ENCODE results near the gene NELL2.
"Not testable (repeated sequence)": the region's sequence is repeated elsewhere in the genome, so short reads cannot be mapped to it uniquely, and the experiment has no call there.

NELL2 gene

GRCh38 chr12:44694017-44694416, 182.1 kb downstream of the NELL2 start:
- no peak for DNase-seq (ENCODE audit: low read depth in 2 of 2)

- DNase-seq (ENCODE audit: low read depth in 2 of 2) = no peak
Measured at GRCh38 chr12:44689587-44689986, 186.5 kb downstream of the NELL2 start.

- DNase-seq (ENCODE audit: low read depth in 2 of 2) = not testable (repeated sequence)
Measured at GRCh38 chr12:44686821-44687432, 189.2 kb downstream of the NELL2 start.

- DNase-seq (ENCODE audit: low read depth in 2 of 2) = no peak
Measured at GRCh38 chr12:44677724-44678123, 198.4 kb downstream of the NELL2 start.

- no peak for DNase-seq (ENCODE audit: low read depth in 2 of 2)
Measured at GRCh38 chr12:44674875-44675274, 201.2 kb downstream of the NELL2 start.

GRCh38 chr12:44673811-44674210, 202.3 kb downstream of the NELL2 start:
- DNase-seq (ENCODE audit: low read depth in 2 of 2) = no peak

GRCh38 chr12:44672042-44672441, 204.1 kb downstream of the NELL2 start:
- no peak for DNase-seq (ENCODE audit: low read depth in 2 of 2)

- no peak for DNase-seq (ENCODE audit: low read depth in 2 of 2)
Measured at GRCh38 chr12:44668443-44668842, 207.7 kb downstream of the NELL2 start.

- DNase-seq (ENCODE audit: low read depth in 2 of 2) = no peak
Measured at GRCh38 chr12:44667461-44667860, 208.7 kb downstream of the NELL2 start.

- DNase-seq (ENCODE audit: low read depth in 2 of 2) = no peak
Measured at GRCh38 chr12:44663291-44663690, 212.8 kb downstream of the NELL2 start.

- DNase-seq (ENCODE audit: low read depth in 2 of 2) = no peak
Measured at GRCh38 chr12:44655846-44656245, 220.3 kb downstream of the NELL2 start.

GRCh38 chr12:44654646-44655639, 221.2 kb downstream of the NELL2 start:
- no peak for DNase-seq (ENCODE audit: low read depth in 2 of 2)

- DNase-seq (ENCODE audit: low read depth in 2 of 2) = no peak
Measured at GRCh38 chr12:44653861-44654527, 222.1 kb downstream of the NELL2 start.

- DNase-seq (ENCODE audit: low read depth in 2 of 2) = no peak
Measured at GRCh38 chr12:44649693-44650092, 226.4 kb downstream of the NELL2 start.

- DNase-seq (ENCODE audit: low read depth in 2 of 2) = no peak
Measured at GRCh38 chr12:44647917-44648690, 228.0 kb downstream of the NELL2 start.

- DNase-seq (ENCODE audit: low read depth in 2 of 2) = no peak
Measured at GRCh38 chr12:44640427-44641190, 235.5 kb downstream of the NELL2 start.

- no peak for DNase-seq (ENCODE audit: low read depth in 2 of 2)
Measured at GRCh38 chr12:44637875-44638274, 238.2 kb downstream of the NELL2 start.

GRCh38 chr12:44628180-44628579, 247.9 kb downstream of the NELL2 start:
- no peak for DNase-seq (ENCODE audit: low read depth in 2 of 2)

- DNase-seq (ENCODE audit: low read depth in 2 of 2) = no peak
Measured at GRCh38 chr12:44627387-44628166, 248.5 kb downstream of the NELL2 start.

- DNase-seq (ENCODE audit: low read depth in 2 of 2) = no peak
Measured at GRCh38 chr12:44626883-44627282, 249.2 kb downstream of the NELL2 start.

Data from stimulated activated CD8-positive, alpha-beta memory T cell treated with anti-CD3 and anti-CD28 coated beads, Interleukin-7, amount 100 ng/mL, for 1 hour (primary cell).